AG09319 (cell line): ENCODE data around the gene TSC22D3.

Experiments
- DNase-seq: peaks from one replicate; pipeline ENCODE4 v3.0.0-alpha.2; 2010; ENCODE audit warnings: low read depth; ENCODE audit errors: extremely low read depth
- TF ChIP-seq, protein P1 (sequence below): IDR thresholded peaks from 2 replicates; pipeline ENCODE4 v1.5.1; 2011; ENCODE audit warnings: low read depth, mild to moderate bottlenecking, inconsistent platforms, low read length, moderate library complexity

Gene TSC22D3

DNA sequence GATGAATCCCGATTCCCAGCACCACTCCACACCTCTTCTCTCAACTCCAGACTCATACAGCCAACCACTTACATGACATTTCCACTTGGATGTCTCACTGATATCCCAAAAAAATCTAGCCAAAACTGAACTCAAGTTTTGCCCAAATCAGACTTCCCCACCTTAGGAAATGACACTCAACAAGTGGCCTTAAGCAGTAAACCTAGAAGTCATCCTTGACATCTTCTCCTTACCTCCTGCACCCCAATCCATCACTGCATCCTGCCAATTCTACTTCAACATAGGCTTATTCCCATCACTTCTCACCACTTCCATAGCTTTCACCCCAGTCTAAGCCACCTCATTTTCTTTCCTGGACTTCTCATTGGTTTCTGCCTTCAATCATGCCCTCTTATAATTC lies 108.2 kb downstream of the TSC22D3 start:
- TF ChIP-seq, protein P1, sequence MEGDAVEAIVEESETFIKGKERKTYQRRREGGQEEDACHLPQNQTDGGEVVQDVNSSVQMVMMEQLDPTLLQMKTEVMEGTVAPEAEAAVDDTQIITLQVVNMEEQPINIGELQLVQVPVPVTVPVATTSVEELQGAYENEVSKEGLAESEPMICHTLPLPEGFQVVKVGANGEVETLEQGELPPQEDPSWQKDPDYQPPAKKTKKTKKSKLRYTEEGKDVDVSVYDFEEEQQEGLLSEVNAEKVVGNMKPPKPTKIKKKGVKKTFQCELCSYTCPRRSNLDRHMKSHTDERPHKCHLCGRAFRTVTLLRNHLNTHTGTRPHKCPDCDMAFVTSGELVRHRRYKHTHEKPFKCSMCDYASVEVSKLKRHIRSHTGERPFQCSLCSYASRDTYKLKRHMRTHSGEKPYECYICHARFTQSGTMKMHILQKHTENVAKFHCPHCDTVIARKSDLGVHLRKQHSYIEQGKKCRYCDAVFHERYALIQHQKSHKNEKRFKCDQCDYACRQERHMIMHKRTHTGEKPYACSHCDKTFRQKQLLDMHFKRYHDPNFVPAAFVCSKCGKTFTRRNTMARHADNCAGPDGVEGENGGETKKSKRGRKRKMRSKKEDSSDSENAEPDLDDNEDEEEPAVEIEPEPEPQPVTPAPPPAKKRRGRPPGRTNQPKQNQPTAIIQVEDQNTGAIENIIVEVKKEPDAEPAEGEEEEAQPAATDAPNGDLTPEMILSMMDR, result no peak

DNA sequence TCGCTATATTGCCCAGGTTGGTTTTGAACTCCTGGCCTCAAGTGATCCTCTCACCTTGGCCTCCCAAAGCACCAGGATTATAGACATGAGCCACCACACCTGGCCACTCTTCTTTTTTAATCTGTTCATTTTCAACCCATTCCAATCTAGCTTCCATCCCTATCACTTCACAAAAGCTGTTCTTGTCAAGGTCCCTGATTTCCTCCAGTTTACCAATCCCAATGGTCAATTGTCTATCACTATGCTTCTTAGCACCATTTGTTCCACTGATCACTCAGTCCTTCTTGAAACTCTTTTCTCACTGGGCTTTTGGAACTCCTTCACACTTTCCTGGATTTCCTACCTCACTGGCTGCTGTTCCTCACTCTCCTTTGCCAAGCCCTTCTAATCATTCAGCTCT lies 108.7 kb downstream of the TSC22D3 start:
- TF ChIP-seq, protein P1, result no peak
- DNase-seq, result no peak

More for the DNA sequence above, 108.2 kb downstream of the TSC22D3 start:
- no peak for DNase-seq
